Activated CD4-positive, alpha-beta T cell treated with anti-CD3 and anti-CD28 coated beads for 4 hours (primary cell): ENCODE data around the gene FOXK2.

Experiments used
- DNase-seq, 2 donors: peaks; one replicate each; pipeline ENCODE4 v3.0.0-alpha.2; 2020

Gene FOXK2

GRCh38 chr17:82592289-82592766, 72.8 kb downstream of the FOXK2 start:
- no peak for DNase-seq

- peak; percentile 38 to 45 for DNase-seq
Observed at GRCh38 chr17:82592767-82593589, 73.4 kb downstream of the FOXK2 start.

- no peak for DNase-seq
Observed at GRCh38 chr17:82593590-82594087, 74.1 kb downstream of the FOXK2 start.

GRCh38 chr17:82594571-82594970, 75.0 kb downstream of the FOXK2 start:
- no peak for DNase-seq

GRCh38 chr17:82595893-82596292, 76.4 kb downstream of the FOXK2 start:
- no peak for DNase-seq

GRCh38 chr17:82596296-82596695, 76.8 kb downstream of the FOXK2 start:
- DNase-seq, result no peak

- no peak for DNase-seq
Observed at GRCh38 chr17:82596837-82597672, 77.5 kb downstream of the FOXK2 start.

- no peak for DNase-seq
Observed at GRCh38 chr17:82598256-82599119, 79.0 kb downstream of the FOXK2 start.

- no peak for DNase-seq
Observed at GRCh38 chr17:82599674-82600661, 80.4 kb downstream of the FOXK2 start.

- no peak for DNase-seq
Observed at GRCh38 chr17:82600731-82601446, 81.4 kb downstream of the FOXK2 start.

GRCh38 chr17:82601447-82602000, 82.0 kb downstream of the FOXK2 start:
- no peak for DNase-seq

GRCh38 chr17:82602487-82602886, 83.0 kb downstream of the FOXK2 start:
- no peak for DNase-seq

- DNase-seq, result no peak
Observed at GRCh38 chr17:82602986-82603710, 83.6 kb downstream of the FOXK2 start.

GRCh38 chr17:82603981-82604448, 84.5 kb downstream of the FOXK2 start:
- no peak for DNase-seq

GRCh38 chr17:82604532-82604931, 85.0 kb downstream of the FOXK2 start:
- DNase-seq, result no peak

- no peak for DNase-seq
Observed at GRCh38 chr17:82605939-82606600, 86.5 kb downstream of the FOXK2 start.

- no peak for DNase-seq
Observed at GRCh38 chr17:82608816-82609215, 89.3 kb downstream of the FOXK2 start.

GRCh38 chr17:82609655-82610054, 90.1 kb downstream of the FOXK2 start:
- DNase-seq, result no peak
